Fibroblast of lung (primary cell): ENCODE results near the gene WWOX. TPM values are rescaled to one million over a fixed set of nuclear protein-coding genes. Genes with fewer than 3 reads are reported as not detected.

ENCODE experiments used
- DNase-seq, 2 donors: peaks; one replicate each; pipeline versions ENCODE4 v3.0.0 to v3.0.0-alpha.2; 2010; ENCODE audit warnings: low read depth in 2 of 2
- H2AFZ ChIP-seq: 2 replicates; pipeline ENCODE4 v1.5.1; 2012; ENCODE audit warnings: low read length, control low read depth, inconsistent platforms
- H3K27ac ChIP-seq: 2 replicates; pipeline ENCODE4 v1.5.1; 2011; ENCODE audit warnings: low read length, control low read depth; ENCODE audit not compliant: insufficient read depth
- H3K27me3 ChIP-seq: 2 replicates; pipeline ENCODE4 v1.5.1; 2011; ENCODE audit warnings: mild to moderate bottlenecking, low read length; ENCODE audit not compliant: control insufficient read depth, insufficient read depth
- H3K36me3 ChIP-seq: 2 replicates; pipeline ENCODE4 v1.5.1; 2011; ENCODE audit warnings: low read length; ENCODE audit not compliant: control insufficient read depth, insufficient read depth
- H3K4me1 ChIP-seq: 2 replicates; pipeline ENCODE4 v1.5.1; 2011; ENCODE audit warnings: low read length; ENCODE audit not compliant: control insufficient read depth, insufficient read depth; ENCODE audit errors: extremely low read depth
- H3K4me2 ChIP-seq: 2 replicates; pipeline ENCODE4 v1.5.1; 2011; ENCODE audit warnings: low read length, control low read depth; ENCODE audit not compliant: insufficient read depth; ENCODE audit errors: extremely low read depth
- H3K4me3 ChIP-seq, 4 experiments: fragments of 200-600 bp in 1 of 4; sonication (generic) in 1 of 4; replicated peaks in 1 of 4; 2 replicates each; pipeline ENCODE4 v1.5.1; 2011 to 2016; ENCODE audit warnings: low read length in 4 of 4, low read depth in 3 of 4, mild to moderate bottlenecking in 3 of 4, control low read depth in 2 of 4, inconsistent platforms in 1 of 4, mixed read lengths in 1 of 4; ENCODE audit not compliant: insufficient read depth in 1 of 4; ENCODE audit errors: control extremely low read depth in 1 of 4
- H3K79me2 ChIP-seq: 2 replicates; pipeline ENCODE4 v1.5.1; 2012; ENCODE audit warnings: mild to moderate bottlenecking, low read length, inconsistent platforms; ENCODE audit not compliant: control insufficient read depth, insufficient read depth
- H3K9ac ChIP-seq: 2 replicates; pipeline ENCODE4 v1.5.1; 2011; ENCODE audit warnings: mild to moderate bottlenecking, low read length, control low read depth; ENCODE audit not compliant: insufficient read depth
- H3K9me3 ChIP-seq: 2 replicates; pipeline ENCODE4 v1.5.1; 2012; ENCODE audit warnings: low read depth, low read length; ENCODE audit not compliant: control insufficient read depth, insufficient read depth
- H4K20me1 ChIP-seq: 2 replicates; pipeline ENCODE4 v1.5.1; 2011; ENCODE audit warnings: low read length; ENCODE audit not compliant: control insufficient read depth, insufficient read depth; ENCODE audit errors: extremely low read depth
- CTCF ChIP-seq, 2 donors: IDR thresholded peaks in 1 of 2; conservative IDR thresholded peaks in 1 of 2; 1 replicate in 1 of 2; 2 replicates in 1 of 2; pipeline ENCODE4 v1.5.1; 2011 to 2012; ENCODE audit warnings: low read length in 2 of 2, control low read depth in 1 of 2, inconsistent platforms in 1 of 2, low read depth in 1 of 2, mild to moderate bottlenecking in 1 of 2
- EZH2 ChIP-seq: IDR thresholded peaks from 2 replicates; pipeline ENCODE4 v1.5.1; 2012; ENCODE audit warnings: low read length, control low read depth, mild to moderate bottlenecking; ENCODE audit errors: missing control alignments
- polyA plus RNA-seq, 2 donors: library from polyadenylated mRNA; depleted of rRNA in 1 of 2; stranded (reverse) in 1 of 2; unstranded in 1 of 2; fragments of >200 nt; gene quantifications; 2 replicates each; pipeline ENCODE4 v1.2.1, GENCODE V29; 2011 to 2012; ENCODE audit warnings: missing spikeins in 1 of 2
- total RNA-seq: library from RNA; depleted of rRNA; stranded (reverse); fragments of >200 nt; gene quantifications from 2 replicates; pipeline ENCODE4 v1.2.1, GENCODE V29; 2014

The WWOX gene
- total and polyA plus RNA-seq, 2 donors (not counting 1 experiment from before 2014, with no cell fraction given) = 5.6 to 16.3 TPM

GRCh38 chr16:78709137-78709884 lies 609.9 kb downstream of the WWOX start:
- Histone ChIP-seq H2AFZ (no peak overlapping the region), H3K27ac (no peak overlapping the region), H3K4me1 (no peaks in the 10 kb centered on the region), H3K9ac (no peak overlapping the region), H3K4me3 (no peak overlapping the region), H3K36me3 (no peaks in the 10 kb centered on the region), H3K4me2 (no peak overlapping the region), H3K27me3 (no peaks in the 10 kb centered on the region), H3K79me2 (no peaks in the 10 kb centered on the region), H4K20me1 (no peaks in the 10 kb centered on the region), H3K9me3 (no peaks in the 10 kb centered on the region)
- no peak for DNase-seq
- TF ChIP-seq EZH2 (no peak), CTCF (conservative IDR thresholded peaks at IDR 0.05 in 1 of 2, IDR thresholded peaks at IDR 0.05 in 1 of 2; ENCODE audit: low read depth in 1 of 2, low read length in 2 of 2) (no peak)

- Histone ChIP-seq H3K4me2 (no peak overlapping the region), H3K4me3 (no peak overlapping the region), H3K27ac (no peak overlapping the region), H3K79me2 (no peaks in the 10 kb centered on the region), H3K36me3 (no peaks in the 10 kb centered on the region), H3K27me3 (no peaks in the 10 kb centered on the region), H4K20me1 (no peaks in the 10 kb centered on the region), H3K4me1 (no peaks in the 10 kb centered on the region), H2AFZ (no peak overlapping the region), H3K9ac (no peak overlapping the region), H3K9me3 (no peaks in the 10 kb centered on the region)
- no peak for DNase-seq
- TF ChIP-seq EZH2 (no peak), CTCF (conservative IDR thresholded peaks at IDR 0.05 in 1 of 2, IDR thresholded peaks at IDR 0.05 in 1 of 2; ENCODE audit: low read depth in 1 of 2, low read length in 2 of 2) (no peak)
Observed at GRCh38 chr16:78715106-78715505, 615.7 kb downstream of the WWOX start.

GRCh38 chr16:78715673-78716072 lies 616.2 kb downstream of the WWOX start:
- no peaks in the 10 kb centered on the region for H3K79me2 ChIP-seq
- H2AFZ ChIP-seq = no peak overlapping the region
- H4K20me1 ChIP-seq = no peaks in the 10 kb centered on the region
- no peak overlapping the region for H3K4me2 ChIP-seq
- H3K36me3 ChIP-seq = no peaks in the 10 kb centered on the region
- no peaks in the 10 kb centered on the region for H3K27me3 ChIP-seq
- no peak overlapping the region for H3K9ac ChIP-seq
- no peak overlapping the region for H3K4me3 ChIP-seq
- no peaks in the 10 kb centered on the region for H3K9me3 ChIP-seq
- no peak overlapping the region for H3K27ac ChIP-seq
- DNase-seq = no peak
- no peak for TF ChIP-seq CTCF (conservative IDR thresholded peaks at IDR 0.05 in 1 of 2, IDR thresholded peaks at IDR 0.05 in 1 of 2; ENCODE audit: low read depth in 1 of 2, low read length in 2 of 2)
- TF ChIP-seq EZH2 = no peak
- no peaks in the 10 kb centered on the region for H3K4me1 ChIP-seq
